Tibial nerve (tissue), 4 donors: Measurements from ENCODE around the gene POGK. TPM values are rescaled to one million over a fixed set of nuclear protein-coding genes. Genes with fewer than 3 reads are reported as not detected.

Experiments
- DNase-seq, 2 donors: peaks; one replicate each; pipeline ENCODE4 v3.0.0-alpha.2; 2019; ENCODE audit warnings: low spot score in 2 of 2
- H3K27ac ChIP-seq, 4 donors: fragments of 200-600 bp; sonication (generic) in 3 of 4; one replicate each; pipeline ENCODE4 v1.5.1; 2017 to 2019; ENCODE audit warnings: mild to moderate bottlenecking in 1 of 4
- H3K27me3 ChIP-seq, 2 donors: fragments of 200-600 bp; sonication (generic) in 1 of 2; one replicate each; pipeline versions ENCODE4 v1.5.1 to v1.6.0; 2017 to 2019
- H3K36me3 ChIP-seq, 3 donors: fragments of 200-600 bp; sonication (generic); one replicate each; pipeline ENCODE4 v1.5.1; 2018 to 2019
- H3K4me1 ChIP-seq, 4 donors: fragments of 200-600 bp; sonication (generic) in 3 of 4; one replicate each; pipeline ENCODE4 v1.5.1; 2017 to 2019
- H3K4me3 ChIP-seq, 4 donors: fragments of 200-600 bp; sonication (generic) in 3 of 4; one replicate each; pipeline ENCODE4 v1.5.1; 2017 to 2019; ENCODE audit warnings: mild to moderate bottlenecking in 1 of 4, moderate library complexity in 1 of 4
- H3K9me3 ChIP-seq, 4 donors: fragments of 200-600 bp; sonication (generic) in 3 of 4; one replicate each; pipeline ENCODE4 v1.5.1; 2017 to 2019
- CTCF ChIP-seq, 5 experiments: fragments of 200-600 bp in 3 of 5; fragments of 450-650 bp in 2 of 5; sonication (generic) in 3 of 5; IDR thresholded peaks; one replicate each; pipeline ENCODE4 v1.5.1; 2016 to 2019; ENCODE audit warnings: antibody characterized with exemption in 5 of 5, mild to moderate bottlenecking in 3 of 5, moderate library complexity in 2 of 5
- EP300 ChIP-seq, 2 donors: sonication (generic); formaldehyde crosslinking; IDR thresholded peaks; one replicate each; pipeline ENCODE4 v1.6.1; 2017; ENCODE audit warnings: antibody characterized with exemption in 2 of 2, mild to moderate bottlenecking in 1 of 2
- POLR2A ChIP-seq, 2 donors: fragments of 450-650 bp; IDR thresholded peaks; one replicate each; pipeline ENCODE4 v1.6.1; 2017; ENCODE audit warnings: antibody characterized with exemption in 2 of 2, mild to moderate bottlenecking in 2 of 2, moderate library complexity in 2 of 2
- WGBS, 2 donors: methylation state at CpG; one replicate each; pipeline ENCODE4 v1.1.5; 2018; 5-methylcytosine and 5-hydroxymethylcytosine counted together
- total RNA-seq, 4 donors: library from RNA; depleted of rRNA; stranded (reverse); fragments of >200 nt; gene quantifications; one replicate each; pipeline ENCODE4 v1.1.0, GENCODE V29; 2016

The POGK gene
- total RNA-seq, 4 donors from 2014 or later = 27.8 to 37.7 (median 32.8) TPM

DNA sequence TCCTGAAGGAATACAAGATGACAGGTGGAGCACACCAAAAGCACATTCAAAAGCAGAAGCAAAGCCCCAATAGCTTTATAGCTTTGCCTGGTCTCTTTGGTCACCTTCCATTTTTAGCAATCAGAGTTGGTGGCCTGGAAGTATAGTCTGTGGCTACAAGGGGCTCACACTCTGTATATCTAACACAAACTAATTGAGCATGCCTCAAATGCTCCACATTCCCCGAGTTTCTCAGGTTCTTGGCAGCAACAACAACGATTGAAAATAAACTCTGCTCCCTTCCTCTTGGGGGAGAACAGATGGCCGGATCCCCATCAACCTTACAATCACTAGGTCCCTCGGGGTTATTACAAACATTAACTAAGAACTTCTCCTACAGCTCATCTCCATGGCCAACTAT, 61.7 kb downstream of the POGK start:
- WGBS, 2 donors = 36 to 44% methylated on average over 4 of the region's 4 CpGs
- H3K9me3 ChIP-seq = peaks cover 0 to 9% (median 0%) of the 10 kb centered on the region in 4 donors
- no peak for TF ChIP-seq EP300 (IDR thresholded peaks at IDR 0.05)
- no peak for TF ChIP-seq POLR2A (IDR thresholded peaks at IDR 0.05)
- no peak for TF ChIP-seq CTCF (IDR thresholded peaks at IDR 0.05)
- no peak overlapping the region for H3K27ac ChIP-seq
- peaks cover 0 to 5% (median 0%) of the 10 kb centered on the region in 4 donors for H3K4me1 ChIP-seq
- no peak for DNase-seq
- H3K36me3 ChIP-seq = no peaks in the 10 kb centered on the region
- H3K27me3 ChIP-seq = no peaks in the 10 kb centered on the region
- H3K4me3 ChIP-seq = no peak overlapping the region

GRCh38 chr1:166902279-166902678, 63.0 kb downstream of the POGK start:
- no peak for DNase-seq
- TF ChIP-seq CTCF (IDR thresholded peaks at IDR 0.05) = no peak
- TF ChIP-seq EP300 (IDR thresholded peaks at IDR 0.05) = no peak
- TF ChIP-seq POLR2A (IDR thresholded peaks at IDR 0.05) = no peak
- Histone ChIP-seq H3K9me3 (peaks cover 0 to 6% (median 0%) of the 10 kb centered on the region in 4 donors), H3K4me1 (peaks cover 0 to 5% (median 0%) of the 10 kb centered on the region in 4 donors), H3K27ac (no peak overlapping the region), H3K36me3 (no peaks in the 10 kb centered on the region), H3K27me3 (no peaks in the 10 kb centered on the region), H3K4me3 (no peak overlapping the region)
- 42 to 45% methylated on average over 1 of the region's 1 CpG for WGBS, 2 donors

DNA sequence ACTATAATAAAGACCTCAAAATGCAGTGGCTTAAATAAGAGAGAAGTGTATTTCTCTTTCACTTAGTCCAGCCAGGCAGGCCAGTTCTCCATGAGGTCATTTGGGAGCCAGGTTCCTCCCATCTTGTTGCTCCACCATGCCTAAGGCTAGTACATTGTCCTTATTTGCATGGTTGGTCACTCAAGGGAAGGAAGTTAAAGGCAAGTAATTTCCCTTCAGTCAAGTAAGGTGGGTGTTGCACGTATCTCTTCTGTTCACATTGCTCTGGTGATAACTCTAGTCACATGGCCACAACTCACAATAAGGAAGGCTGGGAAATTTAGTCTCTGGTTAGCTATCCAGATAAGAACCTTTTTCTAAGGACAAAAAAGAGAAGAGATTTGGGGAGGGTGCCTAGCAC, 64.0 kb downstream of the POGK start:
- Histone ChIP-seq H3K9me3 (no peaks in the 10 kb centered on the region), H3K27me3 (no peaks in the 10 kb centered on the region), H3K27ac (no peak overlapping the region), H3K4me3 (no peak overlapping the region), H3K36me3 (no peaks in the 10 kb centered on the region), H3K4me1 (peaks cover 0 to 5% (median 0%) of the 10 kb centered on the region in 4 donors)
- no peak for TF ChIP-seq EP300 (IDR thresholded peaks at IDR 0.05)
- TF ChIP-seq POLR2A (IDR thresholded peaks at IDR 0.05) = no peak
- TF ChIP-seq CTCF (IDR thresholded peaks at IDR 0.05) = no peak
- DNase-seq = no peak
- 78 to 88% methylated on average over 1 of the region's 1 CpG for WGBS, 2 donors

GRCh38 chr1:166905136-166905535, 65.9 kb downstream of the POGK start:
- DNase-seq = no peak
- H3K4me3 ChIP-seq = no peak overlapping the region
- H3K4me1 ChIP-seq = peaks cover 0 to 5% (median 0%) of the 10 kb centered on the region in 4 donors
- H3K9me3 ChIP-seq = no peaks in the 10 kb centered on the region
- no peaks in the 10 kb centered on the region for H3K27me3 ChIP-seq
- TF ChIP-seq POLR2A (IDR thresholded peaks at IDR 0.05) = no peak
- no peak for TF ChIP-seq CTCF (IDR thresholded peaks at IDR 0.05)
- no peak for TF ChIP-seq EP300 (IDR thresholded peaks at IDR 0.05)
- 55 to 58% methylated on average over 2 of the region's 2 CpGs for WGBS, 2 donors
- no peaks in the 10 kb centered on the region for H3K36me3 ChIP-seq
- no peak overlapping the region for H3K27ac ChIP-seq

DNA sequence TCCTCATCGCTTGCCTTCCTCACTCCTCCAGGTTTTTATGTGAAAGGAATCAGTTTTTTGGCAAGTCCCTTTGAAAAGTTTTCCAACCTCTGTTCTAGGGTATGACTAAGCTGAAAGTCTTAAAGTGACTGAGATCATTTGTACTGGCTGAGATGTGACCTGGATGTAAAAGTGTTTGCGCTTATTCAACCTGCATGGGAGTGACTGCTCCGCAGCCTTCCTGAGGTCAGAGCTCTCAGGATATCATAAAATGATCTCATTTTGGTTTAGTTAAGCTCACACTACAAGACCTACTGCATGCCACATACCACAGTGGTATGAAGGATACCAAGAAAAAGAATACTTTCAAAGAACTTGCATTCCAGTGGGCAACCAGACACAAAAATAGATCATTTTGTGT, 66.6 kb downstream of the POGK start:
- Histone ChIP-seq H3K36me3 (no peaks in the 10 kb centered on the region), H3K27ac (no peak overlapping the region), H3K9me3 (no peaks in the 10 kb centered on the region), H3K4me3 (no peak overlapping the region), H3K4me1 (peaks cover 0 to 5% (median 0%) of the 10 kb centered on the region in 4 donors), H3K27me3 (no peaks in the 10 kb centered on the region)
- no peak for DNase-seq
- 74 to 76% methylated on average over 3 of the region's 3 CpGs for WGBS, 2 donors
- TF ChIP-seq POLR2A (IDR thresholded peaks at IDR 0.05) (no peak), CTCF (IDR thresholded peaks at IDR 0.05) (no peak), EP300 (IDR thresholded peaks at IDR 0.05) (no peak)

Other genes starting within 250 kb of the POGK start
- 10 to 100 TPM; 10.4 to 16.6 (median 13.1) TPM for gene TADA1, start 36.8 kb downstream of the POGK start, total RNA-seq
- gene ILDR2, start 136.1 kb downstream of the POGK start, total RNA-seq = 1 to 10 TPM; 4.4 to 6.7 (median 5.7) TPM
- gene MAEL, start 149.8 kb downstream of the POGK start, total RNA-seq = 1 to 10 TPM in 1 of 4 donors, under 1 TPM in 2, not detected in 1; 0.63 to 1.2 (median 0.66) TPM